ENCODE data around the gene EHHADH. TPM values are rescaled to one million over a fixed set of nuclear protein-coding genes. Genes with fewer than 3 reads are reported as not detected.
A peak's percentile ranks its signal among the peaks of the same experiment; 100 is the strongest.

Gene EHHADH
- polyA plus RNA-seq, 3 donors: 0.57 to 1.5 (median 1.1) TPM

DNA sequence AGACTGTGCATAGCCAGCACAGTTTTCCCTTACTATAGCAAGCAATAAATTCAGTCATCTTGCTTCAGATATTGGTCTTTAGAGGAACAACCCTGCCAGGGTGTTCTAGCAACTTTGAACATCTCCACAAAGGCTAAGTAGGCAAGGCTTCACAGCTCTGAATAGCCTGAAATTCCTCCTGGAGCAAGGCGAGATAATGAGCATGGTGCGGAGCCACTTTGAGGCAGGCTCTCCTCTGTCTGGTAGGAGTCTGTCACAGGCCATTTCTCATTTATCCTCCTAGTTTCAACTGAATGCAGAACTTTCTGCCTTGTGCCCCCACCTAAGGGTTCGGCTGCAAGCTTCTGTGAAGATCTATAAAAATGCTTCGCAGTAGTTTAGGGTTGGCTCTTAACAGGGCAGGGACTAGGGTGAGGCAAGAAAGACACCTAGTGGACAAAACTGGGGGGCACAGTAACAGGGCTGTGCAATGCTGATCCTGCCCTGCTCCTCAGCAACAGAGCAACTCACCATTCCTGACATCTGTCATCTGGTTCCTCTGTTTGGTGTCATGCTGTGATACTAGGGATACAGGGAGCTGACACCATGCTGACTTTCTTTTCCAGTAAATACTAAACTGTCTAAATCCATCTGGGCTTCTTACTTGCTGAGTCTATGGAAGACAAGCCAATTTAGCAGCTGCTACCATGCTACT is 16.6 kb upstream of the EHHADH start:
- H3K27ac ChIP-seq (ENCODE audit: low read depth in 1 of 2, low read length in 2 of 2): no peak overlapping the region
- intact Hi-C loops (cut with micrococcal nuclease): no loop called here
- DNase-seq: no peak
- H3K9me3 ChIP-seq (replicated peaks in 1 of 2; ENCODE audit: control insufficient read depth in 1 of 2, insufficient read depth in 1 of 2, low read length in 2 of 2): no peaks in the 10 kb centered on the region
- H3K9ac ChIP-seq (ENCODE audit: insufficient read depth, low read length, poor library complexity, severe bottlenecking): no peak overlapping the region
- Mint-ChIP-seq H3K4me3 (no peak overlapping the region), H3K9me3 (peaks cover 0 to 2% (median 0%) of the 10 kb centered on the region in 7 donors), H3K4me1 (no peaks in the 10 kb centered on the region), H3K36me3 (no peaks in the 10 kb centered on the region), H3K27me3 (ENCODE audit: low read depth in 3 of 3) (peaks cover 8 to 25% (median 12%) of the 10 kb centered on the region in 3 donors), H3K27ac (no peak overlapping the region)
- peaks cover 9 to 11% of the 10 kb centered on the region in 2 donors for H3K27me3 ChIP-seq (ENCODE audit: control insufficient read depth in 2 of 2, insufficient read depth in 2 of 2, low read length in 2 of 2)
- no peaks in the 10 kb centered on the region for H3K36me3 ChIP-seq (replicated peaks in 1 of 2; ENCODE audit: control insufficient read depth in 1 of 2, insufficient read depth in 2 of 2, low read length in 2 of 2)
- no peaks in the 10 kb centered on the region for H3K4me1 ChIP-seq (ENCODE audit: control insufficient read depth in 1 of 2, insufficient read depth in 2 of 2, low read length in 2 of 2)
- peak; percentile 11 for TF ChIP-seq CTCF (IDR thresholded peaks at IDR 0.05)
- H3K4me2 ChIP-seq (replicated peaks; ENCODE audit: extremely low read depth, low read length, poor library complexity, severe bottlenecking): no peak overlapping the region
- H4K20me1 ChIP-seq (ENCODE audit: insufficient read depth, low read length): no peaks in the 10 kb centered on the region
- H2AFZ ChIP-seq (ENCODE audit: insufficient read depth, low read depth, low read length, poor library complexity, severe bottlenecking): no peak overlapping the region
- 100% methylated on average over 2 of the region's 4 CpGs for WGBS (ENCODE audit: insufficient coverage)
- H3K4me3 ChIP-seq (replicated peaks in 1 of 3; ENCODE audit: low read depth in 2 of 3, low read length in 3 of 3): no peak overlapping the region
- H3K79me2 ChIP-seq (ENCODE audit: insufficient read depth, low read length): no peaks in the 10 kb centered on the region

GRCh38 chr3:185268194-185268962 is 14.5 kb upstream of the EHHADH start:
- TF ChIP-seq CTCF (IDR thresholded peaks at IDR 0.05): no peak
- Histone ChIP-seq H3K4me1 (ENCODE audit: control insufficient read depth in 1 of 2, insufficient read depth in 2 of 2, low read length in 2 of 2) (no peaks in the 10 kb centered on the region), H3K27ac (ENCODE audit: low read depth in 1 of 2, low read length in 2 of 2) (no peak overlapping the region), H3K4me3 (replicated peaks in 1 of 3; ENCODE audit: low read depth in 2 of 3, low read length in 3 of 3) (no peak overlapping the region), H3K9me3 (replicated peaks in 1 of 2; ENCODE audit: control insufficient read depth in 1 of 2, insufficient read depth in 1 of 2, low read length in 2 of 2) (no peaks in the 10 kb centered on the region), H3K4me2 (replicated peaks; ENCODE audit: extremely low read depth, low read length, poor library complexity, severe bottlenecking) (no peak overlapping the region), H3K79me2 (ENCODE audit: insufficient read depth, low read length) (no peaks in the 10 kb centered on the region), H3K9ac (ENCODE audit: insufficient read depth, low read length, poor library complexity, severe bottlenecking) (no peak overlapping the region), H3K27me3 (ENCODE audit: control insufficient read depth in 2 of 2, insufficient read depth in 2 of 2, low read length in 2 of 2) (peaks cover 9 to 11% of the 10 kb centered on the region in 2 donors), H2AFZ (ENCODE audit: insufficient read depth, low read depth, low read length, poor library complexity, severe bottlenecking) (no peak overlapping the region), H4K20me1 (ENCODE audit: insufficient read depth, low read length) (no peaks in the 10 kb centered on the region), H3K36me3 (replicated peaks in 1 of 2; ENCODE audit: control insufficient read depth in 1 of 2, insufficient read depth in 2 of 2, low read length in 2 of 2) (no peaks in the 10 kb centered on the region)
- Mint-ChIP-seq H3K9me3 (peaks cover 0 to 4% (median 0%) of the 10 kb centered on the region in 7 donors), H3K4me3 (no peak overlapping the region), H3K36me3 (no peaks in the 10 kb centered on the region), H3K27ac (no peak overlapping the region), H3K27me3 (ENCODE audit: low read depth in 3 of 3) (peaks cover 6 to 20% (median 10%) of the 10 kb centered on the region in 3 donors), H3K4me1 (no peaks in the 10 kb centered on the region)
- intact Hi-C loops (cut with micrococcal nuclease): no loop called here
- DNase-seq: no peak
- WGBS (ENCODE audit: insufficient coverage): 80% methylated on average over 1 of the region's 2 CpGs

Measured in CD14-positive monocyte (primary cell).